Fibroblast of lung (primary cell): ENCODE measurements around the gene MRPS21. TPM values are rescaled to one million over a fixed set of nuclear protein-coding genes. Genes with fewer than 3 reads are reported as not detected.

Experiments
- DNase-seq, 2 donors: peaks; one replicate each; pipeline versions ENCODE4 v3.0.0 to v3.0.0-alpha.2; 2010; ENCODE audit warnings: low read depth in 2 of 2
- H2AFZ ChIP-seq: 2 replicates; pipeline ENCODE4 v1.5.1; 2012; ENCODE audit warnings: low read length, control low read depth, inconsistent platforms
- H3K27ac ChIP-seq: 2 replicates; pipeline ENCODE4 v1.5.1; 2011; ENCODE audit warnings: low read length, control low read depth; ENCODE audit not compliant: insufficient read depth
- H3K27me3 ChIP-seq: 2 replicates; pipeline ENCODE4 v1.5.1; 2011; ENCODE audit warnings: mild to moderate bottlenecking, low read length; ENCODE audit not compliant: control insufficient read depth, insufficient read depth
- H3K36me3 ChIP-seq: 2 replicates; pipeline ENCODE4 v1.5.1; 2011; ENCODE audit warnings: low read length; ENCODE audit not compliant: control insufficient read depth, insufficient read depth
- H3K4me1 ChIP-seq: 2 replicates; pipeline ENCODE4 v1.5.1; 2011; ENCODE audit warnings: low read length; ENCODE audit not compliant: control insufficient read depth, insufficient read depth; ENCODE audit errors: extremely low read depth
- H3K4me2 ChIP-seq: 2 replicates; pipeline ENCODE4 v1.5.1; 2011; ENCODE audit warnings: low read length, control low read depth; ENCODE audit not compliant: insufficient read depth; ENCODE audit errors: extremely low read depth
- H3K4me3 ChIP-seq, 4 experiments: fragments of 200-600 bp in 1 of 4; sonication (generic) in 1 of 4; replicated peaks in 1 of 4; 2 replicates each; pipeline ENCODE4 v1.5.1; 2011 to 2016; ENCODE audit warnings: low read length in 4 of 4, low read depth in 3 of 4, mild to moderate bottlenecking in 3 of 4, control low read depth in 2 of 4, inconsistent platforms in 1 of 4, mixed read lengths in 1 of 4; ENCODE audit not compliant: insufficient read depth in 1 of 4; ENCODE audit errors: control extremely low read depth in 1 of 4
- H3K79me2 ChIP-seq: 2 replicates; pipeline ENCODE4 v1.5.1; 2012; ENCODE audit warnings: mild to moderate bottlenecking, low read length, inconsistent platforms; ENCODE audit not compliant: control insufficient read depth, insufficient read depth
- H3K9ac ChIP-seq: 2 replicates; pipeline ENCODE4 v1.5.1; 2011; ENCODE audit warnings: mild to moderate bottlenecking, low read length, control low read depth; ENCODE audit not compliant: insufficient read depth
- H3K9me3 ChIP-seq: 2 replicates; pipeline ENCODE4 v1.5.1; 2012; ENCODE audit warnings: low read depth, low read length; ENCODE audit not compliant: control insufficient read depth, insufficient read depth
- H4K20me1 ChIP-seq: 2 replicates; pipeline ENCODE4 v1.5.1; 2011; ENCODE audit warnings: low read length; ENCODE audit not compliant: control insufficient read depth, insufficient read depth; ENCODE audit errors: extremely low read depth
- EZH2 ChIP-seq: IDR thresholded peaks from 2 replicates; pipeline ENCODE4 v1.5.1; 2012; ENCODE audit warnings: low read length, control low read depth, mild to moderate bottlenecking; ENCODE audit errors: missing control alignments
- polyA plus RNA-seq, 2 donors: library from polyadenylated mRNA; depleted of rRNA in 1 of 2; stranded (reverse) in 1 of 2; unstranded in 1 of 2; fragments of >200 nt; gene quantifications; 2 replicates each; pipeline ENCODE4 v1.2.1, GENCODE V29; 2011 to 2012; ENCODE audit warnings: missing spikeins in 1 of 2
- total RNA-seq: library from RNA; depleted of rRNA; stranded (reverse); fragments of >200 nt; gene quantifications from 2 replicates; pipeline ENCODE4 v1.2.1, GENCODE V29; 2014
- TF ChIP-seq, protein P1 (sequence below), 2 donors: IDR thresholded peaks in 1 of 2; conservative IDR thresholded peaks in 1 of 2; 1 replicate in 1 of 2; 2 replicates in 1 of 2; pipeline ENCODE4 v1.5.1; 2011 to 2012; ENCODE audit warnings: low read length in 2 of 2, control low read depth in 1 of 2, inconsistent platforms in 1 of 2, low read depth in 1 of 2, mild to moderate bottlenecking in 1 of 2

The MRPS21 gene
- total and polyA plus RNA-seq, 2 donors (not counting 1 experiment from before 2014, with no cell fraction given) = 54.7 to 74.1 TPM

DNA sequence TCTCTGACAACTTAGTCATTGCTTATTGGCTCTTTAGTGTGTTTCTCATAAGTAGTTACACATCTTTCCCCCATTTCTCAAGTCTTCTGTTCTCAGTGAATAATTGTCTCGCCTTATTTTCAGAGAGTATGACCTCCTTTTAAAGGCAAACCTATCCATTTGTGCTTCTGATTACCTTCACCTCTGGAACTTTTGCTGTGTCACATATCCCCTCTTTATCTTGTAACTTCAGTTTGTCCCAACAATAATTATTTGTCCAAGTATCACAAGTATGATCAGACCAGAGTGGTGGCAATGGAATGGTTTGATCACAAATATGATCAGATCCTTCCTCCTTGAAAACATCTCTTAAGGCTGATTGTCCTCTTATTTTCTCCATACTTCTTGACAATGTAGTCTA, 5.3 kb upstream of the MRPS21 start:
- no peaks in the 10 kb centered on the region for H3K9me3 ChIP-seq
- TF ChIP-seq, protein P1, sequence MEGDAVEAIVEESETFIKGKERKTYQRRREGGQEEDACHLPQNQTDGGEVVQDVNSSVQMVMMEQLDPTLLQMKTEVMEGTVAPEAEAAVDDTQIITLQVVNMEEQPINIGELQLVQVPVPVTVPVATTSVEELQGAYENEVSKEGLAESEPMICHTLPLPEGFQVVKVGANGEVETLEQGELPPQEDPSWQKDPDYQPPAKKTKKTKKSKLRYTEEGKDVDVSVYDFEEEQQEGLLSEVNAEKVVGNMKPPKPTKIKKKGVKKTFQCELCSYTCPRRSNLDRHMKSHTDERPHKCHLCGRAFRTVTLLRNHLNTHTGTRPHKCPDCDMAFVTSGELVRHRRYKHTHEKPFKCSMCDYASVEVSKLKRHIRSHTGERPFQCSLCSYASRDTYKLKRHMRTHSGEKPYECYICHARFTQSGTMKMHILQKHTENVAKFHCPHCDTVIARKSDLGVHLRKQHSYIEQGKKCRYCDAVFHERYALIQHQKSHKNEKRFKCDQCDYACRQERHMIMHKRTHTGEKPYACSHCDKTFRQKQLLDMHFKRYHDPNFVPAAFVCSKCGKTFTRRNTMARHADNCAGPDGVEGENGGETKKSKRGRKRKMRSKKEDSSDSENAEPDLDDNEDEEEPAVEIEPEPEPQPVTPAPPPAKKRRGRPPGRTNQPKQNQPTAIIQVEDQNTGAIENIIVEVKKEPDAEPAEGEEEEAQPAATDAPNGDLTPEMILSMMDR (conservative IDR thresholded peaks at IDR 0.05 in 1 of 2, IDR thresholded peaks at IDR 0.05 in 1 of 2; ENCODE audit: low read depth in 1 of 2, low read length in 2 of 2) = no peak
- TF ChIP-seq EZH2 = no peak
- no peaks in the 10 kb centered on the region for H3K79me2 ChIP-seq
- no peak overlapping the region for H2AFZ ChIP-seq
- H3K9ac ChIP-seq = no peak overlapping the region
- H3K4me2 ChIP-seq = no peak overlapping the region
- no peak overlapping the region for H3K4me3 ChIP-seq
- peaks cover 6% of the 10 kb centered on the region for H3K4me1 ChIP-seq
- no peak for DNase-seq
- no peaks in the 10 kb centered on the region for H4K20me1 ChIP-seq
- H3K27ac ChIP-seq = no peak overlapping the region
- no peaks in the 10 kb centered on the region for H3K36me3 ChIP-seq
- H3K27me3 ChIP-seq = no peaks in the 10 kb centered on the region

DNA sequence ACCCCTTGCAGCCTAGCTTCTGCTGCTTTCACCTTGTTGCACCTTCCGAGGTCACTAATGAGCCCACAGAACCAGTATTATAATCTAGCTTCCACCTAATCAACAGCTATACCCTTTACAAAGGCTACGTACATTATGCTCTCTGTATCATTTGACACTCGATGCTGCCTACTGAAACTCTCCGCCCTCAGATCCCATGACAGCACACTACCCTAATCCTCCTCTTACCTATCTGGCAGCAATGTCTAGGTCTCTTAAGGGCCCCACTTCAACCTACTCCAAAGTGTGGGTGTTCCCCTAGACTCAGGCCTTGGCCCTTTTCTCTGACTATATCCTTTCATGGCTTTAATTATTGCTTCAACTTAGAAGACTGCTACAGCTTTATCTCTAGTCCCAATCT, 4.8 kb upstream of the MRPS21 start:
- no peak overlapping the region for H2AFZ ChIP-seq
- peaks cover under 1% of the 10 kb centered on the region for H3K79me2 ChIP-seq
- TF ChIP-seq EZH2 = no peak
- TF ChIP-seq, protein P1 (conservative IDR thresholded peaks at IDR 0.05 in 1 of 2, IDR thresholded peaks at IDR 0.05 in 1 of 2; ENCODE audit: low read depth in 1 of 2, low read length in 2 of 2) = no peak
- no peak for DNase-seq
- H3K9me3 ChIP-seq = no peaks in the 10 kb centered on the region
- no peak overlapping the region for H3K4me2 ChIP-seq
- H3K4me1 ChIP-seq = peaks cover 6% of the 10 kb centered on the region
- no peak overlapping the region for H3K4me3 ChIP-seq
- H3K27ac ChIP-seq = no peak overlapping the region
- H3K36me3 ChIP-seq = no peaks in the 10 kb centered on the region
- H3K27me3 ChIP-seq = no peaks in the 10 kb centered on the region
- no peaks in the 10 kb centered on the region for H4K20me1 ChIP-seq
- H3K9ac ChIP-seq = no peak overlapping the region

DNA sequence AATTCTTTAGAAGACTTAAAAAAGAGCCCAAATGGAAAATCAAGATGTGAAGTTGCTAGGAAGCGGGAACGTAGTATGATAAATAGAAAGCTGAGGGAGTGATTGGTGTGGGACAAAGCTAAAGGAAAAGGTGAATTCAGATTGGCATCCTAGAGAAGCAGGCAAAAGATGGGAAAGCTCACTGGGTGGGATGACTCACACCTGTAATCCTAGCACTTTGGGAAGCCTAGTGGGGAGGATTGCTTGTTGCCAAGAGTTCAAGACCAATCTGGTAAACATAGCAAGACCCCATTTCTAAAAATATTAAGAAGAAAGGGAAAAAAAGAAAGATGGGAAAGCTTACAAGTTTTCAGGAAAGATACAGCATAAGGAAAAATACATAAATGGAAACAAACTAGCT, 1.8 kb downstream of the MRPS21 start:
- Histone ChIP-seq H3K4me1 (peaks cover 6% of the 10 kb centered on the region), H3K4me3 (no peak overlapping the region), H3K27me3 (no peaks in the 10 kb centered on the region), H4K20me1 (no peaks in the 10 kb centered on the region), H3K4me2 (no peak overlapping the region), H3K9ac (no peak overlapping the region), H3K36me3 (no peaks in the 10 kb centered on the region), H3K9me3 (no peaks in the 10 kb centered on the region), H3K27ac (no peak overlapping the region), H3K79me2 (peaks cover 11% of the 10 kb centered on the region), H2AFZ (no peak overlapping the region)
- no peak for DNase-seq
- no peak for TF ChIP-seq EZH2
- TF ChIP-seq, protein P1 (conservative IDR thresholded peaks at IDR 0.05 in 1 of 2, IDR thresholded peaks at IDR 0.05 in 1 of 2; ENCODE audit: low read depth in 1 of 2, low read length in 2 of 2) = no peak
